A673 (cell line): ENCODE results near the gene NCEH1.

Experiments
- EZH2 ChIP-seq: fragments of 200-600 bp; sonication (generic); IDR thresholded peaks from 2 replicates; pipeline ENCODE4 v1.6.1; 2017; ENCODE audit warnings: borderline replicate concordance, low read depth, mild to moderate bottlenecking, mixed read lengths, antibody characterized with exemption, low read length; ENCODE audit not compliant: poor library complexity, severe bottlenecking
- TF ChIP-seq, protein P1 (sequence below): fragments of 300-800, 200-600 bp; sonication (generic); conservative IDR thresholded peaks from 2 replicates; pipeline ENCODE4 v1.5.1; 2017; ENCODE audit warnings: low read depth, mild to moderate bottlenecking, antibody characterized with exemption, low read length, moderate library complexity, mixed read lengths

DNA sequence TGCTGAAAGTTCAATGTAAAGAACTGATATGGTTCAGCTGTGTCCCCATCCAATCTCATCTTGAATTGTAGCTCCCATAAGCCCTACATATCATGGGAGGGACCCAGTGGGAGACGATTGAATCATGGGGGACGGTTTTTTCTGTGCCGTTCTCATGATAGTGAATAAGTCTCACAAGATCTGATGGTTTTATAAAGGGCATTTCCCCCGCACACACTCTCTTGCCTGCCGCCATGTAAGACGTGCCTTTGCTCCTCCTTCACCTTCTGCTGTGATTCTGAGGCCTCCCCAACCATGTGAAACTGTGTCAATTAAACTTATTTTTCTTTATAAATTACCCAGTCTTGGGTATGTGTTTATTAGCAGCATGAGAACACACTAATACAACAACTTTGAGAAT is 101.1 kb downstream of the NCEH1 start:
- TF ChIP-seq, protein P1, sequence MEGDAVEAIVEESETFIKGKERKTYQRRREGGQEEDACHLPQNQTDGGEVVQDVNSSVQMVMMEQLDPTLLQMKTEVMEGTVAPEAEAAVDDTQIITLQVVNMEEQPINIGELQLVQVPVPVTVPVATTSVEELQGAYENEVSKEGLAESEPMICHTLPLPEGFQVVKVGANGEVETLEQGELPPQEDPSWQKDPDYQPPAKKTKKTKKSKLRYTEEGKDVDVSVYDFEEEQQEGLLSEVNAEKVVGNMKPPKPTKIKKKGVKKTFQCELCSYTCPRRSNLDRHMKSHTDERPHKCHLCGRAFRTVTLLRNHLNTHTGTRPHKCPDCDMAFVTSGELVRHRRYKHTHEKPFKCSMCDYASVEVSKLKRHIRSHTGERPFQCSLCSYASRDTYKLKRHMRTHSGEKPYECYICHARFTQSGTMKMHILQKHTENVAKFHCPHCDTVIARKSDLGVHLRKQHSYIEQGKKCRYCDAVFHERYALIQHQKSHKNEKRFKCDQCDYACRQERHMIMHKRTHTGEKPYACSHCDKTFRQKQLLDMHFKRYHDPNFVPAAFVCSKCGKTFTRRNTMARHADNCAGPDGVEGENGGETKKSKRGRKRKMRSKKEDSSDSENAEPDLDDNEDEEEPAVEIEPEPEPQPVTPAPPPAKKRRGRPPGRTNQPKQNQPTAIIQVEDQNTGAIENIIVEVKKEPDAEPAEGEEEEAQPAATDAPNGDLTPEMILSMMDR: no peak
- no peak for TF ChIP-seq EZH2
